Muscle layer of duodenum (tissue), 2 donors: ENCODE data around the gene RAB26.
"Not testable (repeated sequence)": the region's sequence is repeated elsewhere in the genome, so short reads cannot be mapped to it uniquely, and the experiment has no call there.

ENCODE experiments used
- H3K27ac ChIP-seq: one replicate; pipeline ENCODE4 v1.7.0; 2013; ENCODE audit warnings: mild to moderate bottlenecking, low read length
- H3K27me3 ChIP-seq: one replicate; pipeline ENCODE4 v1.7.0; 2013; ENCODE audit warnings: low read depth, mild to moderate bottlenecking, control low read depth, low read length
- H3K36me3 ChIP-seq, 2 donors: one replicate each; pipeline ENCODE4 v1.7.0; 2013; ENCODE audit warnings: low read length in 2 of 2, control low read depth in 1 of 2, mild to moderate bottlenecking in 1 of 2; ENCODE audit not compliant: insufficient read depth in 2 of 2, control insufficient read depth in 1 of 2
- H3K4me1 ChIP-seq, 2 donors: one replicate each; pipeline ENCODE4 v1.7.0; 2013; ENCODE audit warnings: low read length in 2 of 2, mild to moderate bottlenecking in 2 of 2, control low read depth in 1 of 2, moderate library complexity in 1 of 2; ENCODE audit not compliant: insufficient read depth in 2 of 2, control insufficient read depth in 1 of 2
- H3K4me3 ChIP-seq, 2 donors: one replicate each; pipeline ENCODE4 v1.7.0; 2013; ENCODE audit warnings: low read length in 2 of 2, low read depth in 1 of 2, mild to moderate bottlenecking in 1 of 2
- H3K9me3 ChIP-seq, 2 donors: one replicate each; pipeline ENCODE4 v1.7.0; 2013; ENCODE audit warnings: low read length in 2 of 2, control low read depth in 1 of 2, mild to moderate bottlenecking in 1 of 2; ENCODE audit not compliant: control insufficient read depth in 1 of 2
- donor health status: healthy.

Gene RAB26

DNA sequence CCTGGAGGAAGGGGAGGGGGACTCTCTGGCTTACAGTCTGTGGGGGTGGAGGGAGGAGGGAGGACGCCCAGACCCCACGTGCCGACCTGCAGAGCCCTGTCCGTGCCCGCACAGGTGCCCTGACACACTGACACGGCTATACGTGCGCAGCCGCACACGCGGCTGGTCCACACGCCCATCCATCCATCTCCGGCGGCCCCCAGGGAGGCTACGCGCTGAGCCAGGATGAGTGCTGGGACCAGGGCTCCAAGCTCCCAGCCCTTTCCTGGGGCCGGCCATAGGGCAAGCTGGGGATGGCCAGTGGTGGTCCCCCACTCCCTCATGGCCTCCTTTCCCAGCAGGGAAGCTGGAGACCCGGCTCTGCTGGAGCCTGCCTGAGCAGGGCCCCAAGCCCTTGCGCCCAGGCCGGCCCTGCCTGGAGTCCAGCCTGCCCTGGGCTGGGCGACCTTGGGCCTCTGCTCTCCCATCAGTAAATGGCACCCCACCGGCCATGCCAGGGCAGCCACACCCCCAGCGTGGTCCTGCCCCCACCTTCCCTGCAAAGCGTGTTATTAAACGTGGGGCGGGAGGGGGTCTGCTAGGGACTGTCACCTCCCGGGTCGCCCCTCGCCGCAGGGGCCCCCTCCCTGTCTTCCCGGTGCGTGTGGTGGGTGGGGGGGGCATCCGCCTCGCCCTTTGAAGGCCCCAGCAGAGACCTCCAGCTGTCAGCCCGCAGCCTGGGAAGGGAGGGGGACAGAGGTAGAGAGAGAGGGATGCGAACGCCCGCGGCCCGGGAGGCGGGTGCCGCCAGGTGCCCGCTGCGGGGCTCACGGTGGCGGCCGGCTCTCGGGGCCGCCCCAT lies 47.1 kb downstream of the RAB26 start:
- Histone ChIP-seq H3K27me3 (peaks cover 29% of the 10 kb centered on the region), H3K27ac (no peak overlapping the region), H3K4me1 (peaks cover 0 to 16% of the 10 kb centered on the region in 2 donors), H3K9me3 (no peaks in the 10 kb centered on the region), H3K36me3 (no peaks in the 10 kb centered on the region), H3K4me3 (peak overlapping the region in 1 of 2 donors; percentile 26)

DNA sequence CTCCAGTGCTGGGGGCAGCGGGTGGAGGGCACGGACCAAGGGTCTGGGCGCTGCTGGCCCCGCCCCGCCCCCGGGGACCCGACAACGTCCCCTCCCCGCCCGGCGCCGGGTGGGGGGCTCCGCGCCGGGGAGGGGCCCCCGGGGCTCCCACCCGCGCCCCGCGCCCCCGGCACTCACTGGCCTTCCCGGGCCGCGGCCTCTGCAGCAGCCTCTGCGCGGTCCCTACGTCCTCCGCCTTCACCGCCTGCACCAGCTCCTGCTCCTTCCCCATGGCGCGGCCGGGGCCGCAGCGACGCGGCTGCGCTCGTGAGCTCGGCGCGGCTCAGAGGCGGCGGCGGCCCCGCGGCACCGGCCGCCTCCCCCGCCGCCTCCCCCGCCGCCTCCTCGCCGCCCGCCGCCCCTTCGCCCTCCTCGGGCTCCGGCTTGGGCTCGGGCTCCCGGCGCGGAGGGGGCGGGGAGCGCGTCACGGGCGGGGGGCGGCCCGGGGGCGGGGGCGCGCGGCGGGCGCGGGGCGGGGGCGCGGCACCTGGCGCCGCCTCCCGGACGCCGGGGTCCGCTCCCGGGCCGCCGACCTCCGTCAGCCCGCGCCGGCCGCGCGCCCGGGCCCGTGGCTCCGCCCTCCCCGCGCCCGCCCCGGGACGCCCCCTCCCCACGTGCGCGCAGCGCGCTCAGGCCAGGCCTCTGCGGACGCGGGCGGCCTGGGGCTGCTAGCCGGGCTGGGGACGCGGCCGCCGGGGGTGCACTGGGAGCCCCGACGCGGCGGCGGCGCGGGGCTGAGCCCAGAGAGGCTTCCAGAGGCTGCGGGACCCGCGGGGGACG lies 47.9 kb downstream of the RAB26 start, which contains the start of gene CASKIN1:
CASKIN1 (minus strand) TSS at position 444 of the 819 bp plus-strand sequence; CDS start at position 271, 173 bp downstream.
- Histone ChIP-seq H3K27ac (no peak within 1 kb of the TSS), H3K36me3 (no peaks in the 10 kb centered on the region), H3K4me3 (peak within 1 kb of the TSS in 1 of 2 donors; percentile 26), H3K27me3 (peaks cover 29% of the 10 kb centered on the region), H3K9me3 (no peaks in the 10 kb centered on the region), H3K4me1 (peaks cover 0 to 16% of the 10 kb centered on the region in 2 donors)

DNA sequence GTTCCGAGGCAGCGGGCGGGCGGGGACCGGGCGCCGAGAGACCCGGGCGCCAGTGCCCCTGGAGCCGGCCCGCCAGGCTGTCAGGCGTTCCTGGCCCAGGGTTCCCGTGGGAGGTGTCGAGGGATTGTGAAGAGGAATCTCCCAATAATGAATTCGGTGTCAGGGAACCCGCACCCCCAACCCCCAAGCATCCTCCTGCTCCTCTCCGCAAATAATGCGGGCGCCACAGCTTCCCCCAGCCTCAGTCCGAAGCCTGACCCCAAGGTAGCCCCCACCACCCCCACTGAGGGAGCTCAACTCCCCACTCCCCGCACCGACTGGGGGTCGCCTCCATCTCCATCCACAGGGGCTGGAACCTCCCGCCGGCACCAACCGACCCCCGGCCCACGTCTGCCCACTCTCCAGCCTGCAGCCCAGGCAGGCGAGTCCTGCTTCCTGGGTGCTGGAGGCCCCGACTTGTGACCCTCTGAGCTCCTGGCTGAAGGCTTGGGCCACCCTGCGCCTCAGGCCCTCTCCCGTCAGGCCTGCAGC lies 48.6 kb downstream of the RAB26 start:
- H3K4me1 ChIP-seq, result peaks cover 0 to 16% of the 10 kb centered on the region in 2 donors
- no peak overlapping the region for H3K27ac ChIP-seq
- no peaks in the 10 kb centered on the region for H3K36me3 ChIP-seq
- H3K27me3 ChIP-seq, result peaks cover 29% of the 10 kb centered on the region
- no peak overlapping the region for H3K4me3 ChIP-seq
- H3K9me3 ChIP-seq, result no peaks in the 10 kb centered on the region

DNA sequence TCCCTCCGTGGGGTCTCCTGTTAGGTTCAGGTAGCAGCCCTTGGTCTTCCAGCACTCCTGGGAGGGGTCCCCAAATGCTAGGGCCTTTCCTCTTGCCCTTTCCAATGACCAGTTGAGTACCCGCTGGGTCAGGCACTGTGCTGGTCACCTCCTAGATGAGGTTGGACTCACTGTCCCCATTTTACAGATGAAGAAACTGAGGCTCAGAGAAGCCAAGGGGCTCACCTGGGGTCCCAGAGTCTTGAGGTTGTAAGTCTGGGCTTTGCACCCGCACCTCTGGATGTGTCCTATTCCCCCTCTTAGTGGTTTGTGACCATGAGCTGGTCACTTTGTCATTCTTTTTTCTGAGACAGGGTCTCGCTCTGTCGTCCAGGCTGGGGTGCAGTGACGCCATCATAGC lies 49.3 kb downstream of the RAB26 start:
- Histone ChIP-seq H3K4me3 (no peak overlapping the region), H3K4me1 (peaks cover 0 to 16% of the 10 kb centered on the region in 2 donors), H3K27ac (no peak overlapping the region), H3K9me3 (no peaks in the 10 kb centered on the region), H3K36me3 (no peaks in the 10 kb centered on the region), H3K27me3 (peaks cover 29% of the 10 kb centered on the region)

DNA sequence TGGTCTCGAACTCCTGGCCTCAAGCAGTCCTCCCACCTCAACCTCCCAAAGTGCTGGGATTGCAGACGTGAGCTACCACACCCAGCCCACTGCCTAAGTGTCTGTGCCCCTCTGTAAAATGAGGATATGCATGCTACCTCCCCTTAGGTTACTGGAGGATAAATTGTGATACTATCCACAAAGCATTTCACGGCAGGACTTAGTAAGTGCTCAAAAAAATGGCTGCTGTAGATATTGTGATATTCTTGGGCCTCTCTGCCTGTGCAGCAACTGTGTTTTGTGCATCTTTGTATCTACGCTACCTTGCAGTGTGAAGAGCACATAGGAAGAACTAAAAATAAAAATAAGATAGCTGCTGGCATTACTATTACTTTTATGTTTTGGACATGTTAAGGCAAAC lies 49.9 kb downstream of the RAB26 start:
- H3K9me3 ChIP-seq, result no peaks in the 10 kb centered on the region
- no peaks in the 10 kb centered on the region for H3K36me3 ChIP-seq
- H3K27me3 ChIP-seq, result peaks cover 29% of the 10 kb centered on the region

DNA sequence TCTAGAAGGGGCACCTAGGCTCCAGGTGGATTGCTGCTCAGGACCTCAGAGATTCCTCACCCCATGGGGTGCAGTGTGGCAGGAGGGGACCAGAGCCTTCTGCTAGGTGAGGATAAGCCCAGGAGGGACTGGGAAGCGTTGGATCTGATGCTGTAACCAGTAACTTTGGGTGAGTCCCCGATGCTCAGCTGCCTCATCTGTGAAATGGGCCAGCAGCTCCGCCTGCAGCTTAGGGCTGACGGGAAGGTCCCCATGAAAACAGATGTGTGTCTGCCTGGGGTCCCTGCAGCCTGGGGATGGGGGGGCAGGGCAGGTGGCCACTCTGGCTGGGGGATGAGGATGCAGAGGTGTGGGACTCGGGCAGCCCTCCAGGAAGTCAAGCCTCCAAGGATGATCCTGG lies 50.7 kb downstream of the RAB26 start:
- Histone ChIP-seq H3K27ac (no peak overlapping the region), H3K4me3 (no peak overlapping the region), H3K27me3 (peaks cover 29% of the 10 kb centered on the region), H3K9me3 (no peaks in the 10 kb centered on the region), H3K4me1 (peaks cover 0 to 16% of the 10 kb centered on the region in 2 donors), H3K36me3 (no peaks in the 10 kb centered on the region)

More for the DNA sequence above, 49.9 kb downstream of the RAB26 start:
- Histone ChIP-seq H3K27ac (no peak overlapping the region), H3K4me1 (peaks cover 0 to 16% of the 10 kb centered on the region in 2 donors), H3K4me3 (no peak overlapping the region)

DNA sequence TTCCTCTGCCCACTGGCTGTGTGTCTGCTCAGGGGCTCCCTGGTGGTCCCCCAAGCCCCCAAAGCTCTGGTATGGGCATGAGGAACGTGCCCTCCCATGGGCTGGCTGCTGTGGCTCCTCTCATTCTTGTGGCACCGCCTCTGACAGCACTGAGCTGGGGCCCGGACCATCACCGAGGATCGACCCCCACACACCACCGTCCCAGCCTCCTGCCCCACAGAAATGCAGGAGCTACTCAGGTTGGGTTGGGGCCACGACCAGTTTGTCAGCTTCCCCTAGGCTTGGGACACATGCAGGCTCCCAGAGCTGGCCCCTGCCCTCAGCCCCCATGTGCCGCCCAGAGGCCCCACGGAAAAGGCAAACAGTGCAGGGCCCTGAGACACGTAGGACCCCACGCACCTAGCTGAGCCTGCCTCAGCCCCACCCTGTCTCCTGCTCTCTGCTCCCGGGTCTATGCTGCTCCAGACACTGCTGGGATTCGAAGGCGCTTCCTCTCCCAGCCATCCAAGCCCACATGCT lies 51.3 kb downstream of the RAB26 start:
- Histone ChIP-seq H3K27me3 (peaks cover 24% of the 10 kb centered on the region), H3K4me1 (peaks cover 2 to 16% of the 10 kb centered on the region in 2 donors), H3K27ac (no peak overlapping the region), H3K9me3 (no peaks in the 10 kb centered on the region), H3K36me3 (no peaks in the 10 kb centered on the region), H3K4me3 (no peak overlapping the region)

DNA sequence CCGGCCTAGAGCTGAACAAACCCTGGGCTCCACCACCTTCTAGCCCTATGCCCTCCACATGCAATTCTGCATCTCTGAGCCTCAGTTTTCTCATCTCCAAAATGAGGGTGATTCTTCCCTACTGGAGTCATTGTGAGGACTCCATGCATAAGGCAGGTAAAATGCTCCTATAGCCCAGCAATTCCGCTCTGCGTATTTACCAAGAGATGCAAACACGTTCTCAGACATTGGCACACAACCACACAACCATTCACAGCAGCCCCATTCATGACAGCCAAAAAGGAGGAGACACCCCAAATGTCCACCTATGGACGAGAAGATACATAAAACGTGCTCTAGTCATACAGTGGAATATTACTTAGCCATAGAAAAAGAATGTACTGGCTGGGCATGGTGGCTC lies 51.9 kb downstream of the RAB26 start:
- Histone ChIP-seq H3K4me3 (no peak overlapping the region), H3K27me3 (peaks cover 17% of the 10 kb centered on the region), H3K36me3 (no peaks in the 10 kb centered on the region), H3K9me3 (no peaks in the 10 kb centered on the region), H3K4me1 (peaks cover 3 to 13% of the 10 kb centered on the region in 2 donors), H3K27ac (no peak overlapping the region)

DNA sequence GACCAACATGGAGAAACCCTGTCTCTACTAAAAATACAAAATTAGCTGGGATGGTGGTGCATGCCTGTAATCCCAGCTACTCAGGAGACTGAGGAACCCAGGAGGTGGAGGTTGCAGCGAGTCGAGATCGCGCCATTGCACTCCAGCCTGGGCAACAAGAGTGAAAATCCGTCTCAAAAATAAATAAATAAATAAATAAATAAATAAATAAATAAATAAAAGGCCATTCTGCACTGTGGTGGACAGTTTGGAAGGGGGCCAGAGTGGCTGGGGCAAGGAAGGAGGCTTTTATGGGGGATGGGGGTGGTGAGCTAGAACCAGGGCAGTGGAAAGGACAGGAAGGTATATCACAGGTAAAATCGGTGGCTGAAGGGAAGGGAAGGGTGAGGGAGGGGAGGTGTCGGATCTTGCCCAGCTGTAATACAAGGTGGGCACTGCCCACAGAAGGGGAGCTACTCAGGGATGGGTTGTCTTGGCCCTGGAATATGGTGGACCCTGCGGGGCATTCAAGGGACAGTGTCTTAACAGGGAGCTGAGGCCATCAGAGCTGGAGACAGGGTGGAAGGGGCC lies 54.8 kb downstream of the RAB26 start:
- not testable (repeated sequence) for H3K4me3 ChIP-seq, H3K27me3 ChIP-seq, H3K27ac ChIP-seq, H3K36me3 ChIP-seq, H3K9me3 ChIP-seq
- H3K4me1 ChIP-seq, result peaks cover 9 to 19% of the 10 kb centered on the region in 2 donors
